Prostate gland (tissue), 2 donors: Measurements from ENCODE around the gene ALG1. TPM values are rescaled to one million over a fixed set of nuclear protein-coding genes. Genes with fewer than 3 reads are reported as not detected.
"Not testable (repeated sequence)": the region's sequence is repeated elsewhere in the genome, so short reads cannot be mapped to it uniquely, and the experiment has no call there.

Source experiments
- DNase-seq: peaks from one replicate; pipeline ENCODE4 v3.0.0-alpha.2; 2019; ENCODE audit warnings: low spot score
- H3K27ac ChIP-seq, 2 donors: fragments of 200-600 bp; sonication (generic); 2 replicates each; pipeline ENCODE4 v1.5.1; 2017 to 2019
- H3K27me3 ChIP-seq: fragments of 200-600 bp; sonication (generic); replicated peaks from 2 replicates; pipeline ENCODE4 v1.5.1; 2019; ENCODE audit not compliant: insufficient read depth
- H3K36me3 ChIP-seq, 2 donors: fragments of 200-600 bp; sonication (generic); 1 replicate in 1 of 2; 2 replicates in 1 of 2; pipeline versions ENCODE4 v1.5.1 to v1.8.1; 2017 to 2019
- H3K4me1 ChIP-seq: fragments of 200-600 bp; sonication (generic); replicated peaks from 2 replicates; pipeline ENCODE4 v1.5.1; 2019
- H3K4me3 ChIP-seq, 2 donors: fragments of 200-600 bp; sonication (generic); 2 replicates each; pipeline ENCODE4 v1.5.1; 2017 to 2019
- H3K9me3 ChIP-seq: fragments of 200-600 bp; sonication (generic); 2 replicates; pipeline ENCODE4 v1.5.1; 2017
- WGBS: methylation state at CpG from one replicate; pipeline ENCODE4 v1.1.5; 2018; 5-methylcytosine and 5-hydroxymethylcytosine counted together
- intact Hi-C: fragments of 100-400 bp; cut with DNase I; formaldehyde crosslinking; loops from one replicate; pipeline ENCODE4 v1.14.2; 2022
- total RNA-seq, 2 donors: library from RNA; depleted of rRNA; stranded (reverse); fragments of >200 nt; gene quantifications; one replicate each; pipeline ENCODE4 v1.1.0, GENCODE V29; 2016
- TF ChIP-seq, protein P1 (sequence below), 4 experiments: fragments of 200-600 bp in 2 of 4; fragments of 450-650 bp in 2 of 4; sonication (generic) in 2 of 4; IDR thresholded peaks; 1 replicate in 3 of 4; 2 replicates in 1 of 4; pipeline ENCODE4 v1.5.1; 2016 to 2019; ENCODE audit warnings: antibody characterized with exemption in 4 of 4, mild to moderate bottlenecking in 2 of 4, moderate library complexity in 2 of 4

ALG1 gene
- total RNA-seq, 2 donors from 2014 or later = 35.1 to 37.7 TPM

DNA sequence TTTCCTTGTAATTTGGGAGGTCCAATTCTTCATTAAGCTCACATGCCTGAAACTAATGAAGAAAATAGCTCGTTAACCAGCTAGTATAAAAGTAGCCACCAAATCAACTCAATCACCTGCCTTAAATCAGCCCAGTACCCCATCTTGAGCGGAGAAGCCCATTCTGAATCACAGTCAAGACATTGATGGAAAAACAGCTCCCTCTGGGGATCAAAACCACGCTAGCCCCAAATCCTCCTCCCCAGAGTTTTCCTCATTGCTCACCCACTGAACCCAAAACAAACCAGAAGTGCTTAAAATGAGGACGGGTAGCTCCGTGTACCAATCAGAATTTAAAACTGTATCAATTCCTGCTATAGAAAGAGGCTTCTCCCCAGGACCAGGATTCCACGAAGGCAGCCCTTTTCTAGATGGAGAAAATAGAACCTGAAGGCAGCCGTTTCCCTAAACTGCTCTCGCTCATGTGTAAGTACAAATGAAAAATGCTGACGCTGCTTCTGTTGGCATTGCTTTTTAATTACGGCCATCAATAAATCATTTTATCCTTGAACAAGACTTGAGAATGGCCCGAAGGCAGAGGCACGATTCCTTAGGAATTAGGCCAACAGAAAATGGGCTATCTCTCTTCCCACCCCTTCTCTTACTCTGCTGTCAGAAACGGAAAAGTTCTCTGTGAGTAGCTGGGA is 61.4 kb downstream of the ALG1 start:
- H3K4me3 ChIP-seq = not testable (repeated sequence)
- TF ChIP-seq, protein P1, sequence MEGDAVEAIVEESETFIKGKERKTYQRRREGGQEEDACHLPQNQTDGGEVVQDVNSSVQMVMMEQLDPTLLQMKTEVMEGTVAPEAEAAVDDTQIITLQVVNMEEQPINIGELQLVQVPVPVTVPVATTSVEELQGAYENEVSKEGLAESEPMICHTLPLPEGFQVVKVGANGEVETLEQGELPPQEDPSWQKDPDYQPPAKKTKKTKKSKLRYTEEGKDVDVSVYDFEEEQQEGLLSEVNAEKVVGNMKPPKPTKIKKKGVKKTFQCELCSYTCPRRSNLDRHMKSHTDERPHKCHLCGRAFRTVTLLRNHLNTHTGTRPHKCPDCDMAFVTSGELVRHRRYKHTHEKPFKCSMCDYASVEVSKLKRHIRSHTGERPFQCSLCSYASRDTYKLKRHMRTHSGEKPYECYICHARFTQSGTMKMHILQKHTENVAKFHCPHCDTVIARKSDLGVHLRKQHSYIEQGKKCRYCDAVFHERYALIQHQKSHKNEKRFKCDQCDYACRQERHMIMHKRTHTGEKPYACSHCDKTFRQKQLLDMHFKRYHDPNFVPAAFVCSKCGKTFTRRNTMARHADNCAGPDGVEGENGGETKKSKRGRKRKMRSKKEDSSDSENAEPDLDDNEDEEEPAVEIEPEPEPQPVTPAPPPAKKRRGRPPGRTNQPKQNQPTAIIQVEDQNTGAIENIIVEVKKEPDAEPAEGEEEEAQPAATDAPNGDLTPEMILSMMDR (IDR thresholded peaks at IDR 0.05) = peak in 1 of 4 experiments; percentile 18

DNA sequence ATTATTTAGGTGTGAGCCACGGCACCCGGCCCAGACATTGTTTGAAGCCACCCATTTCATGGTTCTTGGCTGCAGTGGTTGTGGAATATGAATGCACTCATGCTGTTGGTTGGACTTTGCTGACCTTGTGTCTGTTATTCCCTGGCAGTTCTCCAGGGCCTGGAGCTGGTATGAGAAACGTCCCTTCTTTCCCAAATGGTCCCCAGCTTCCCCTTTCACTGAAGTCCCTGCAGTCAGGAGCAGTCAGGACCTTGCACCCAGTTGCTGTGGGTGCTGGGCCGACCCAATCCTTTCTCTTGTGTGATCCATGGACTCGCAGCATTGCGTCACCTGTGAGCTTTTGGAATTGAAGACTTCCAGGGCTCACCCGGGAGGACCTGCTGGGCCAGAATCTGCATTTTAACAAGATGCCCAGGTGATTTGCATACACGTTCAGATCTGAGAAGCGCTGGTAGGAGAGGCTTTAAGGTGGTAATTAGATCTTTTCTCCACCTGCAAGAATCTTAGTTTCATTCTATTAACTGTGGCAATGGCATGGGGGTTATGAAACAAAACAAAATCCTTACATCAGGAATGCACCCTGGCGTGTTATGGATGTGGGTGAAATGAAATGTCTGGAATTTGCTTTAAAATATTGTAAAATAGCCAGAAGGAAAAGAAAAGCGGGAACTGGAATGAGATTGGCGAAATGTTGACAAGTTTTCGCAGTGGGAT is 63.3 kb downstream of the ALG1 start:
- H3K9me3 ChIP-seq, H3K4me3 ChIP-seq, H3K27me3 ChIP-seq, intact Hi-C loops, DNase-seq, H3K27ac ChIP-seq, H3K36me3 ChIP-seq, H3K4me1 ChIP-seq: not testable (repeated sequence)
- 58% methylated on average over 13 of the region's 13 CpGs for WGBS

More for the DNA sequence above, 61.4 kb downstream of the ALG1 start:
- H3K9me3 ChIP-seq, H3K36me3 ChIP-seq, intact Hi-C loops, H3K27me3 ChIP-seq, H3K4me1 ChIP-seq, H3K27ac ChIP-seq, DNase-seq: not testable (repeated sequence)
- WGBS = 27% methylated on average over 13 of the region's 13 CpGs

Other genes with a start within 250 kb of the ALG1 start
- 10 to 100 TPM; 57.4 to 60.8 TPM for gene GLYR1, start 224.6 kb upstream of the ALG1 start, total RNA-seq
- gene UBN1, start 224.4 kb upstream of the ALG1 start, total RNA-seq = 10 to 100 TPM; 28.2 to 56.9 TPM
- 10 to 100 TPM; 39.4 to 64.3 TPM for gene PPL, start 134.7 kb upstream of the ALG1 start, total RNA-seq
- gene SEC14L5, start 113.5 kb upstream of the ALG1 start, total RNA-seq = under 1 TPM; 0.74 to 0.77 TPM
- gene NAGPA, start 37.9 kb upstream of the ALG1 start, total RNA-seq = 10 to 100 TPM; 29.1 to 32.3 TPM
- gene C16orf89, start 5.9 kb upstream of the ALG1 start, total RNA-seq = 10 to 100 TPM in 1 of 2 donors, 1 to 10 TPM in 1; 6.6 to 29.4 TPM
- 10 to 100 TPM; 10.1 to 10.8 TPM for gene EEF2KMT, start 26.0 kb downstream of the ALG1 start, total RNA-seq